Kidney glomerular epithelial cell (primary cell): ENCODE measurements around the gene ZYX.
"Not testable (repeated sequence)": the region's sequence is repeated elsewhere in the genome, so short reads cannot be mapped to it uniquely, and the experiment has no call there.

Source experiments
- DNase-seq: peaks from one replicate; lab custom pipeline; 2025; lab: John Stamatoyannopoulos, UW

ZYX gene

GRCh38 chr7:143396625-143397556 lies 15.7 kb downstream of the ZYX start:
- no peak for DNase-seq

GRCh38 chr7:143397710-143398530 lies 16.8 kb downstream of the ZYX start:
- DNase-seq = no peak

GRCh38 chr7:143398616-143399015 lies 17.5 kb downstream of the ZYX start:
- no peak for DNase-seq

- DNase-seq = no peak
These were observed 18.0 kb downstream of the ZYX start for GRCh38 chr7:143399151-143399550.

- DNase-seq = no peak
These were observed 18.5 kb downstream of the ZYX start for GRCh38 chr7:143399642-143400041.

- no peak for DNase-seq
These were observed 20.1 kb downstream of the ZYX start for GRCh38 chr7:143401265-143401664.

GRCh38 chr7:143402233-143402632 lies 21.1 kb downstream of the ZYX start:
- not testable (repeated sequence) for DNase-seq

GRCh38 chr7:143405173-143406001 lies 24.2 kb downstream of the ZYX start:
- no peak for DNase-seq

- no peak for DNase-seq
These were observed 24.8 kb downstream of the ZYX start for GRCh38 chr7:143406002-143406357.

- DNase-seq = peak; percentile 66
These were observed 26.4 kb downstream of the ZYX start for GRCh38 chr7:143407287-143408251.

- DNase-seq = no peak
These were observed 27.1 kb downstream of the ZYX start for GRCh38 chr7:143408252-143408685.

- peak; percentile 32 for DNase-seq
These were observed 27.8 kb downstream of the ZYX start, which contains the start of gene EPHA1 for GRCh38 chr7:143408686-143409561. TSS of gene EPHA1 (minus strand) at chr7:143408856. CDS start at chr7:143408805, 51 bp downstream.

GRCh38 chr7:143410521-143411004 lies 29.4 kb downstream of the ZYX start:
- no peak for DNase-seq

- DNase-seq = no peak
These were observed 31.0 kb downstream of the ZYX start for GRCh38 chr7:143411976-143412708.

GRCh38 chr7:143413123-143413522 lies 32.0 kb downstream of the ZYX start:
- DNase-seq = no peak

GRCh38 chr7:143415209-143415608 lies 34.1 kb downstream of the ZYX start:
- not testable (repeated sequence) for DNase-seq

- peak; percentile 69 for DNase-seq
These were observed 34.7 kb downstream of the ZYX start for GRCh38 chr7:143415742-143416397.

- DNase-seq = peak; percentile 72
These were observed 35.5 kb downstream of the ZYX start for GRCh38 chr7:143416565-143417149.
